Measurements from ENCODE around the gene ABCC3.
"Not testable (repeated sequence)": the region's sequence is repeated elsewhere in the genome, so short reads cannot be mapped to it uniquely, and the experiment has no call there.

DNA sequence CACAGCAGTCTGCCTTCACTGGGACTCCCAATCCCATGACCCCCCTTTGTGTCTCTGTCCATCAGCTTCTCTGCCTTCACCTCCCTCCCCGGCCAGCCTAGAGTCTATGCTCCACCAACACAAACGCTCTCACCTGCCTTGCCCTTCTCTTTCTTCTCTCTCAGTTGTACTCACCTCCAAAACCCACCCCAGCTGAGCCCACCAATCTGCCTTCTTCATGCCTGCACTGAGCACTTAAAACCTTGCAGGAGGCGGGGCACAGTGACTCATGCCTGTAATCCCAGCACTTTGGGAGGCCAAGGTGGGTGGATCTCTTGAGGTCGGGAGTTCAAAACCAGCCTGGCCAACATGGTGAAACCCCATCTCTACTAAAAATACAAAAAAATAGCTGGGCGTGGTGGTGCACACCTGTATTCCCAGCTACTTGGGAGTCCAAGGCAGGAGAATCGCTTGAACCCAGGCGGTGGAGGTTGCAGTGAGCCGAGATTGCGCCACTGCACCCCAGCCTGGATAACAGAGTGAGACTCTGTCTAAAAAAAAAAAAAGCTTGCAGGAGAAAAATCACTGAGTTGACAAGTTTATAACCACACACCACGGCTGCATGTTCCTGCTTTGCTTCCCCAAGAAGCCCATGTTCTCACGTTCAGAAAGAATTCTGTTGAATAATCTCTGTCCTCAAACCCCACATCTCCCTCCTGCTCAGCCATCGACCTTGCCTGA is 46.0 kb downstream of the ABCC3 start:
- not testable (repeated sequence) for TF ChIP-seq FOS (IDR thresholded peaks at IDR 0.05; ENCODE audit: borderline replicate concordance, insufficient read depth, low read length); EZH2 (IDR thresholded peaks at IDR 0.05; ENCODE audit: borderline replicate concordance, low read depth, low read length, severe bottlenecking); MYC (IDR thresholded peaks at IDR 0.05; ENCODE audit: low read depth, low read length); POLR2AphosphoS5 (IDR thresholded peaks at IDR 0.05; ENCODE audit: insufficient read depth, low read depth, low read length); POLR2A (IDR thresholded peaks at IDR 0.05; ENCODE audit: low read depth, low read length)
- TF ChIP-seq, protein P1, sequence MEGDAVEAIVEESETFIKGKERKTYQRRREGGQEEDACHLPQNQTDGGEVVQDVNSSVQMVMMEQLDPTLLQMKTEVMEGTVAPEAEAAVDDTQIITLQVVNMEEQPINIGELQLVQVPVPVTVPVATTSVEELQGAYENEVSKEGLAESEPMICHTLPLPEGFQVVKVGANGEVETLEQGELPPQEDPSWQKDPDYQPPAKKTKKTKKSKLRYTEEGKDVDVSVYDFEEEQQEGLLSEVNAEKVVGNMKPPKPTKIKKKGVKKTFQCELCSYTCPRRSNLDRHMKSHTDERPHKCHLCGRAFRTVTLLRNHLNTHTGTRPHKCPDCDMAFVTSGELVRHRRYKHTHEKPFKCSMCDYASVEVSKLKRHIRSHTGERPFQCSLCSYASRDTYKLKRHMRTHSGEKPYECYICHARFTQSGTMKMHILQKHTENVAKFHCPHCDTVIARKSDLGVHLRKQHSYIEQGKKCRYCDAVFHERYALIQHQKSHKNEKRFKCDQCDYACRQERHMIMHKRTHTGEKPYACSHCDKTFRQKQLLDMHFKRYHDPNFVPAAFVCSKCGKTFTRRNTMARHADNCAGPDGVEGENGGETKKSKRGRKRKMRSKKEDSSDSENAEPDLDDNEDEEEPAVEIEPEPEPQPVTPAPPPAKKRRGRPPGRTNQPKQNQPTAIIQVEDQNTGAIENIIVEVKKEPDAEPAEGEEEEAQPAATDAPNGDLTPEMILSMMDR (IDR thresholded peaks at IDR 0.05; ENCODE audit: extremely low read depth in 1 of 2, insufficient read depth in 1 of 2, low read depth in 1 of 2, low read length in 2 of 2) = not testable (repeated sequence)

All from endothelial cell of umbilical vein (primary cell).